Measurements from ENCODE around the gene SP5. TPM values are rescaled to one million over a fixed set of nuclear protein-coding genes. Genes with fewer than 3 reads are reported as not detected.

SP5 gene
- total and polyA plus RNA-seq, 9 of the 15 experiments (the other 6 are each of a cell fraction or from before 2014, with no cell fraction given): 0.03 to 1.7 (median 0.16) TPM; not detected in 1

- TF ChIP-seq ZNF407 (IDR thresholded peaks at IDR 0.05; ENCODE audit: low read depth): no peak
- no peak for TF ChIP-seq SIN3B (IDR thresholded peaks at IDR 0.05; ENCODE audit: low read depth)
- TF ChIP-seq CTBP1 (IDR thresholded peaks at IDR 0.05; ENCODE audit: borderline replicate concordance): peak; percentile 80; the same call in 1 of the 2 replicates
- no peak for TF ChIP-seq ZNF224 (CRISPR knock-in tag; IDR thresholded peaks at IDR 0.05)
- no peak for TF ChIP-seq ZC3H4 (CRISPR knock-in tag; IDR thresholded peaks at IDR 0.05; ENCODE audit: borderline replicate concordance)
- no peak for TF ChIP-seq MAZ (CRISPR knock-in tag; conservative IDR thresholded peaks at IDR 0.05 in 1 of 2, IDR thresholded peaks at IDR 0.05 in 1 of 2)
- TF ChIP-seq FOSL1 (tag; conservative IDR thresholded peaks at IDR 0.05): no peak
- no peak for TF ChIP-seq ZNF165 (CRISPR knock-in tag; IDR thresholded peaks at IDR 0.05; ENCODE audit: borderline replicate concordance)
- TF ChIP-seq MXI1 (IDR thresholded peaks at IDR 0.05; ENCODE audit: low read depth, low read length): no peak
- no peak for TF ChIP-seq UBTF (IDR thresholded peaks at IDR 0.05; ENCODE audit: borderline replicate concordance in 1 of 2, low read depth in 2 of 2, low read length in 2 of 2)
- TF ChIP-seq NFIX (CRISPR knock-in tag; IDR thresholded peaks at IDR 0.05; ENCODE audit: low read depth): no peak
- TF ChIP-seq GABPB2 (CRISPR knock-in tag; conservative IDR thresholded peaks at IDR 0.05): no peak
- TF ChIP-seq TEAD1 (CRISPR knock-in tag; IDR thresholded peaks at IDR 0.05): no peak
- TF ChIP-seq RAD21 (CRISPR knock-in tag; conservative IDR thresholded peaks at IDR 0.05 in 1 of 2, IDR thresholded peaks at IDR 0.05 in 1 of 2): 0 out of 4 replicates have a peak, but pooled peaks of 1 of the 2 experiments have one; percentile 15
- no peak for TF ChIP-seq ETV5 (CRISPR knock-in tag; IDR thresholded peaks at IDR 0.05; ENCODE audit: low read depth)
- no peak for TF ChIP-seq ZNF217 (CRISPR knock-in tag; IDR thresholded peaks at IDR 0.05)
- no peak for TF ChIP-seq HDAC2 (IDR thresholded peaks at IDR 0.05)
- TF ChIP-seq PHF8 (IDR thresholded peaks at IDR 0.05; ENCODE audit: borderline replicate concordance, low read length): no peak
- TF ChIP-seq DNMT1 (IDR thresholded peaks at IDR 0.05): no peak
- no peak for TF ChIP-seq ZNF77 (CRISPR knock-in tag; IDR thresholded peaks at IDR 0.05)
Observed at GRCh38 chr2:170742000-170742399, 26.9 kb downstream of the SP5 start (continued).
